SH-SY5Y (cell line): ENCODE data around the gene SPACA7.

Experiments used
- GATA2 ChIP-seq: IDR thresholded peaks from 2 replicates; pipeline ENCODE4 v1.6.1; 2011; ENCODE audit warnings: mild to moderate bottlenecking, low read depth, low read length
- GATA3 ChIP-seq: IDR thresholded peaks from 2 replicates; pipeline ENCODE4 v1.6.1; 2011; ENCODE audit warnings: low read depth, mild to moderate bottlenecking, low read length, moderate library complexity

DNA sequence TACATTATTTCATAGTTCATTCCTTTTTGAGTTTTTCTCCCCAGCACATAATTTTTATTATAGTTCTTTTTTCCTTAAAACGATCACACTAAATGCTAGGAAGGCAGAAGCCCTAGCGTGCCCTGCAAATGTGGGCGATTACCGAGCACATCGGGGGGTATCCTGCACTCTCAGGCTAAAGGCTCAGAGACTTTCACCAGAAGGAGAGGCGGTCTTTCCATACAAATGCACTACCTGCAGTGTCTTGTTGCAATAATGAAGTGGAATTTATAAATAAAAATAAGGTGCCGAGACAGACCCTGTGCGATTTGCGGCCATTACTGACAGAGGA, 29.3 kb upstream of the SPACA7 start:
- TF ChIP-seq GATA3 (no peak), GATA2 (no peak)
